A549 (cell line): ENCODE data around the gene CEBPA.

Source experiments
- BHLHE40 ChIP-seq: IDR thresholded peaks from 2 replicates; pipeline ENCODE4 v1.6.1; 2012; ENCODE audit warnings: low read depth, low read length, inconsistent platforms
- EP300 ChIP-seq, 2 experiments: fragments of >200 bp; sonication (Bioruptor Twin); formaldehyde crosslinking; IDR thresholded peaks; 2 replicates in 1 of 2; 3 replicates in 1 of 2; pipeline ENCODE4 v1.6.1; 2016 to 2017
- NPAS2 ChIP-seq: fragments of 250-450 bp; sonication (Bioruptor Pico); IDR thresholded peaks from 2 replicates; pipeline ENCODE4 v1.8.0; 2022; ENCODE audit warnings: mild to moderate bottlenecking, moderate library complexity, borderline replicate concordance
- POLR2AphosphoS2 ChIP-seq: conservative IDR thresholded peaks from 2 replicates; pipeline ENCODE4 v1.6.1; 2012; ENCODE audit warnings: low read length, improper control_type of control experiment, inconsistent platforms
- RFX5 ChIP-seq: fragments of 450-650 bp; IDR thresholded peaks from 2 replicates; pipeline ENCODE4 v1.7.1; 2014; ENCODE audit warnings: antibody characterized with exemption, mild to moderate bottlenecking, moderate library complexity
- TF ChIP-seq, protein P1 (sequence below): fragments of >200 bp; sonication (Bioruptor Twin); formaldehyde crosslinking; IDR thresholded peaks from 3 replicates; pipeline ENCODE4 v1.5.1; 2016

DNA sequence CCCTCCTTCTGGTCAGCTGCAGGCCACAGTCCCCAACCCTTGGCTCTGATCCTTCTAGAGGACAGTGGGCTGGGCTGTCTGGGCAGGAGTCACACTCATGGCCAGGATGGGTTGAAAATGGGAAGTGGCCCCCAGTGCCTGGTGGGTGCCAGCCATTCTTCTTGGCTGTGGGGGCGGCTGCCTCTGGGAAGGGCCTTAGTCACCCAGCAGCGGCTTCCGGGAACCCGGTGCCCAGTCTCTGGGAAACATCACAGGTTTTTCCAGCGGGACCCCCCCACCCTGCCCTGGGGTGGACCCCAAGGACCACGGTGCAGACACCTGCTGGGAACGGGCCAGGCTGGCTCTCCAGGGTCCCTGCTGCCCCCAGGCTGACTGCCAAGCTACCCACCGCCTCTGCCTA lies 49.4 kb downstream of the CEBPA start:
- TF ChIP-seq, protein P1, sequence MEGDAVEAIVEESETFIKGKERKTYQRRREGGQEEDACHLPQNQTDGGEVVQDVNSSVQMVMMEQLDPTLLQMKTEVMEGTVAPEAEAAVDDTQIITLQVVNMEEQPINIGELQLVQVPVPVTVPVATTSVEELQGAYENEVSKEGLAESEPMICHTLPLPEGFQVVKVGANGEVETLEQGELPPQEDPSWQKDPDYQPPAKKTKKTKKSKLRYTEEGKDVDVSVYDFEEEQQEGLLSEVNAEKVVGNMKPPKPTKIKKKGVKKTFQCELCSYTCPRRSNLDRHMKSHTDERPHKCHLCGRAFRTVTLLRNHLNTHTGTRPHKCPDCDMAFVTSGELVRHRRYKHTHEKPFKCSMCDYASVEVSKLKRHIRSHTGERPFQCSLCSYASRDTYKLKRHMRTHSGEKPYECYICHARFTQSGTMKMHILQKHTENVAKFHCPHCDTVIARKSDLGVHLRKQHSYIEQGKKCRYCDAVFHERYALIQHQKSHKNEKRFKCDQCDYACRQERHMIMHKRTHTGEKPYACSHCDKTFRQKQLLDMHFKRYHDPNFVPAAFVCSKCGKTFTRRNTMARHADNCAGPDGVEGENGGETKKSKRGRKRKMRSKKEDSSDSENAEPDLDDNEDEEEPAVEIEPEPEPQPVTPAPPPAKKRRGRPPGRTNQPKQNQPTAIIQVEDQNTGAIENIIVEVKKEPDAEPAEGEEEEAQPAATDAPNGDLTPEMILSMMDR: no peak
- TF ChIP-seq EP300 (IDR thresholded peaks at IDR 0.05): no peak
- no peak for TF ChIP-seq POLR2AphosphoS2
- TF ChIP-seq BHLHE40: no peak
- no peak for TF ChIP-seq NPAS2 (CRISPR knock-in tag)
- TF ChIP-seq RFX5: no peak
